HepG2 (cell line): ENCODE measurements around the gene PRUNE1. TPM values are rescaled to one million over a fixed set of nuclear protein-coding genes. Genes with fewer than 3 reads are reported as not detected.
A peak's percentile ranks its signal among the peaks of the same experiment; 100 is the strongest.

Experiments
- ADNP ChIP-seq: sonication (generic); formaldehyde crosslinking; IDR thresholded peaks from 2 replicates; pipeline ENCODE4 v1.4.0; 2020; ENCODE audit warnings: missing genetic modification reagents
- AHR ChIP-seq: IDR thresholded peaks from 2 replicates; pipeline ENCODE4 v1.6.1; 2018; ENCODE audit warnings: missing genetic modification reagents, missing compliant biosample characterization
- DPF2 ChIP-seq: sonication (generic); formaldehyde crosslinking; IDR thresholded peaks from 2 replicates; pipeline ENCODE4 v1.4.0; 2020; ENCODE audit warnings: mild to moderate bottlenecking, low read depth, missing genetic modification reagents, borderline replicate concordance
- EZH2 ChIP-seq: conservative IDR thresholded peaks from 2 replicates; pipeline ENCODE4 v1.6.1; 2012; ENCODE audit warnings: mild to moderate bottlenecking, low read depth, low read length, moderate library complexity
- HMGXB3 ChIP-seq: sonication (generic); formaldehyde crosslinking; IDR thresholded peaks from 2 replicates; pipeline ENCODE4 v1.4.0; 2020; ENCODE audit warnings: missing genetic modification reagents, borderline replicate concordance
- HNRNPLL ChIP-seq: fragments of 200-400 bp; formaldehyde crosslinking; IDR thresholded peaks from 2 replicates; pipeline ENCODE4 v1.6.1; 2017; ENCODE audit warnings: mild to moderate bottlenecking, low read depth, low read length; ENCODE audit not compliant: poor library complexity, severe bottlenecking
- HNRNPUL1 ChIP-seq: fragments of 200-400 bp; formaldehyde crosslinking; IDR thresholded peaks from 2 replicates; pipeline ENCODE4 v1.6.1; 2017; ENCODE audit warnings: low read depth, mild to moderate bottlenecking, low read length, moderate library complexity
- HOMEZ ChIP-seq: IDR thresholded peaks from 2 replicates; pipeline ENCODE4 v1.6.1; 2016; ENCODE audit warnings: low read depth
- JUN ChIP-seq: sonication (generic); formaldehyde crosslinking; IDR thresholded peaks from 2 replicates; pipeline ENCODE4 v1.4.0; 2020; ENCODE audit warnings: mild to moderate bottlenecking, missing genetic modification reagents
- KLF13 ChIP-seq: sonication (generic); formaldehyde crosslinking; IDR thresholded peaks from 2 replicates; pipeline ENCODE4 v1.4.0; 2020; ENCODE audit warnings: mild to moderate bottlenecking, missing genetic modification reagents
- KLF16 ChIP-seq, 2 experiments: sonication (generic) in 1 of 2; formaldehyde crosslinking in 1 of 2; IDR thresholded peaks; 2 replicates each; pipeline versions ENCODE4 v1.6.1 to v1.8.0; 2016 to 2023; ENCODE audit warnings: missing genetic modification reagents in 2 of 2, missing compliant biosample characterization in 1 of 2
- MTERF4 ChIP-seq: sonication (generic); formaldehyde crosslinking; IDR thresholded peaks from 2 replicates; pipeline ENCODE4 v1.8.0; 2023; ENCODE audit warnings: mild to moderate bottlenecking, missing genetic modification reagents
- MTF1 ChIP-seq: sonication (generic); formaldehyde crosslinking; IDR thresholded peaks from 2 replicates; pipeline ENCODE4 v1.5.0; 2020; ENCODE audit warnings: missing genetic modification reagents
- MXD3 ChIP-seq: IDR thresholded peaks from 2 replicates; pipeline ENCODE4 v1.6.1; 2016; ENCODE audit warnings: mild to moderate bottlenecking, missing biosample characterization, missing genetic modification reagents
- PLRG1 ChIP-seq: fragments of 450-650 bp; conservative IDR thresholded peaks from 2 replicates; pipeline ENCODE4 v1.6.1; 2016
- PLSCR1 ChIP-seq: sonication (generic); formaldehyde crosslinking; IDR thresholded peaks from 2 replicates; pipeline ENCODE4 v1.5.0; 2020; ENCODE audit warnings: missing genetic modification reagents, mild to moderate bottlenecking, borderline replicate concordance
- SIN3B ChIP-seq: fragments of 150-350 bp; IDR thresholded peaks from 2 replicates; pipeline ENCODE4 v1.6.1; 2014; ENCODE audit warnings: low read length
- ZMYM4 ChIP-seq: sonication (generic); formaldehyde crosslinking; IDR thresholded peaks from 2 replicates; pipeline ENCODE4 v1.8.1; 2023; ENCODE audit warnings: mild to moderate bottlenecking, missing genetic modification reagents
- ZNF207 ChIP-seq: fragments of 450-650 bp; IDR thresholded peaks from 2 replicates; pipeline ENCODE4 v1.6.1; 2016; ENCODE audit warnings: antibody characterized with exemption, borderline replicate concordance
- ZNF24 ChIP-seq: fragments of 450-650 bp; IDR thresholded peaks from 2 replicates; pipeline ENCODE4 v1.6.1; 2017; ENCODE audit warnings: antibody characterized with exemption, mild to moderate bottlenecking
- ZNF251 ChIP-seq: sonication (generic); formaldehyde crosslinking; IDR thresholded peaks from 2 replicates; pipeline ENCODE4 v1.9.0; 2021; ENCODE audit warnings: mild to moderate bottlenecking, missing genetic modification reagents
- ZNF724P ChIP-seq: sonication (generic); formaldehyde crosslinking; IDR thresholded peaks from 2 replicates; pipeline ENCODE4 v1.8.0; 2022; ENCODE audit warnings: missing genetic modification reagents, borderline replicate concordance
- ZNF83 ChIP-seq: sonication (generic); formaldehyde crosslinking; IDR thresholded peaks from 2 replicates; pipeline ENCODE4 v1.4.0; 2020; ENCODE audit warnings: missing genetic modification reagents, mild to moderate bottlenecking, borderline replicate concordance
- polyA plus RNA-seq, 8 experiments: library from polyadenylated mRNA; depleted of rRNA in 3 of 8; stranded (reverse) in 7 of 8; unstranded in 1 of 8; fragments of >200 nt; fragmentation: Illumina TruSeq in 4 of 8; extraction: Trizol in 4 of 8; gene quantifications; 2 replicates each; pipeline versions ENCODE4 v1.2.1 to v1.2.3, GENCODE V29; 2011 to 2016; ENCODE audit warnings: low read depth in 4 of 8, missing spikeins in 1 of 8, mixed read lengths in 1 of 8; ENCODE audit not compliant: insufficient read depth in 1 of 8
- total RNA-seq, 5 experiments: library from RNA; depleted of rRNA; stranded (reverse); fragments of >200 nt; fragmentation: Illumina TruSeq; extraction: Trizol; gene quantifications; 2 replicates each; pipeline ENCODE4 v1.2.3, GENCODE V29; 2016; ENCODE audit warnings: low read depth in 1 of 5

PRUNE1 gene
- total and polyA plus RNA-seq, 2 of the 13 experiments (the other 11 are each of a cell fraction or from before 2014, with no cell fraction given): 19.0 to 31.9 TPM

GRCh38 chr1:151006327-151007052 lies 1.8 kb upstream of the PRUNE1 start, which contains the start of gene MINDY1 (continued):
- TF ChIP-seq ZNF24 (no peak), ZNF83 (no peak), ZNF251 (CRISPR knock-in tag) (no peak), HMGXB3 (CRISPR knock-in tag) (0 out of 2 replicates have a peak, but pooled peaks have one; percentile 53), ZNF724P (no peak), EZH2 (no peak), HNRNPLL (no peak), HOMEZ (0 out of 2 replicates have a peak, but pooled peaks have one; percentile 46), JUN (CRISPR knock-in tag) (no peak), ZMYM4 (CRISPR knock-in tag) (no peak), MTERF4 (no peak), PLRG1 (no peak), AHR (CRISPR knock-in tag) (no peak), KLF13 (no peak), PLSCR1 (CRISPR knock-in tag) (no peak), ADNP (no peak), ZNF207 (no peak), HNRNPUL1 (no peak), DPF2 (CRISPR knock-in tag) (no peak), MXD3 (CRISPR knock-in tag) (no peak), SIN3B (no peak), MTF1 (CRISPR knock-in tag) (no peak), KLF16 (CRISPR knock-in tag; IDR thresholded peaks at IDR 0.05) (peak in 1 of 2 experiments; percentile 63; a peak in 2 of 4 replicates)
